ENCODE data around the gene ZNF41. TPM values are rescaled to one million over a fixed set of nuclear protein-coding genes. Genes with fewer than 3 reads are reported as not detected.

The ZNF41 gene
- total RNA-seq, 1 donor from 2014 or later = 7.0 TPM

- DNase-seq (ENCODE audit: low spot score in 2 of 2, unreplicated experiment in 2 of 2) = no peak
- Mint-ChIP-seq H3K27ac (no peak overlapping the region), H3K4me1 (no peaks in the 10 kb centered on the region), H3K9me3 (peaks cover 76% of the 10 kb centered on the region), H3K4me3 (no peak overlapping the region), H3K27me3 (ENCODE audit: low read depth) (no peaks in the 10 kb centered on the region), H3K36me3 (peaks cover 49% of the 10 kb centered on the region)
- TF ChIP-seq CTCF (IDR thresholded peaks at IDR 0.05; ENCODE audit: unreplicated experiment) = no peak
These were observed 35.4 kb downstream of the ZNF41 start for GRCh38 chrX:47447607-47448006.

- Mint-ChIP-seq H3K4me1 (no peaks in the 10 kb centered on the region), H3K4me3 (no peak overlapping the region), H3K27ac (no peak overlapping the region), H3K9me3 (peaks cover 75% of the 10 kb centered on the region), H3K36me3 (peaks cover 46% of the 10 kb centered on the region), H3K27me3 (ENCODE audit: low read depth) (no peaks in the 10 kb centered on the region)
- TF ChIP-seq CTCF (IDR thresholded peaks at IDR 0.05; ENCODE audit: unreplicated experiment) = no peak
- DNase-seq (ENCODE audit: low spot score in 2 of 2, unreplicated experiment in 2 of 2) = no peak
These were observed 36.1 kb downstream of the ZNF41 start for GRCh38 chrX:47446971-47447370.

DNA sequence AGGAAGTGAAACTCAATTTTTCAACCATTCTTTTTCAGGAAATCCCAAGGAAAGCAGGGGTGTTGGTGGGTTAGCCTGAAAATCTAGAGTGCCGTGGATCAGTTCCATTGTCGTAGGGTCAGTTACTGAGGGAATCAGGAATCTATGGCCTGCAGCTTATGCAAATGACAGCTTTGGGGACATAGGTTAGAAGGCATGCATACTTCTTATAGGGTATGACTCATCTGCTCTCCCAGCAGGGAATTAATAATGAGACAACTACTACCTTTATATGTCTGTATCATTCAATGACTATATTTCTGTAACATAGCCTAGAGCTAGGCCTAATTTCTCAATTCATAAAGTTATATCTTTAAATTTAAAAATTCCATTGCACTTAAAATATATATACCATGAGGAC is 36.6 kb downstream of the ZNF41 start:
- Mint-ChIP-seq H3K36me3 (peaks cover 45% of the 10 kb centered on the region), H3K4me1 (no peaks in the 10 kb centered on the region), H3K9me3 (peaks cover 75% of the 10 kb centered on the region), H3K27me3 (ENCODE audit: low read depth) (no peaks in the 10 kb centered on the region), H3K4me3 (no peak overlapping the region), H3K27ac (no peak overlapping the region)
- no peak for TF ChIP-seq CTCF (IDR thresholded peaks at IDR 0.05; ENCODE audit: unreplicated experiment)
- DNase-seq (ENCODE audit: low spot score in 2 of 2, unreplicated experiment in 2 of 2) = no peak

- H3K4me1 Mint-ChIP-seq = no peaks in the 10 kb centered on the region
These were observed 52.1 kb downstream of the ZNF41 start for GRCh38 chrX:47430925-47431324.

DNA sequence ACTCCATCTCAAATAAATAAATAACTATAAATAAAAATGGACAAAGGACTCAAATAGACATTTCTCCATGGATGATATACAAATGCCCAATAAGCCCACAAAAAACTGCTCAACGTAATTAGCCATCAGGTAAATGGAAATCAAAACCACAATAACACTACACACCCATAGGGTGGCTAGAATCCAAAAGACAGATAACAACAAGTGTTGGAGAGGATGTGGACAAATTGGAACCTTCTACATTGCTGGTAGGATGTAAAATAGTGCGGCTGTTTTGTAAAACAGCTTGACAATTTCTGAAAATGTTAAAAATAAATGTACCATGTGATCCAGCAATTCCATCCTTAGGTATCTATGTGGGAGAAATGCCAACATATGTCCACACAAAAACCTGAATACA is 60.6 kb downstream of the ZNF41 start:
- no peak overlapping the region for H3K27ac Mint-ChIP-seq
- H3K4me3 Mint-ChIP-seq = no peak overlapping the region
- DNase-seq (ENCODE audit: low spot score in 2 of 2, unreplicated experiment in 2 of 2) = no peak
- no peak for TF ChIP-seq CTCF (IDR thresholded peaks at IDR 0.05; ENCODE audit: unreplicated experiment)
- H3K27me3 Mint-ChIP-seq (ENCODE audit: low read depth) = no peaks in the 10 kb centered on the region
- peaks cover 51% of the 10 kb centered on the region for H3K9me3 Mint-ChIP-seq
- H3K36me3 Mint-ChIP-seq = no peaks in the 10 kb centered on the region
- no peaks in the 10 kb centered on the region for H3K4me1 Mint-ChIP-seq

More at GRCh38 chrX:47430925-47431324, 52.1 kb downstream of the ZNF41 start:
- H3K9me3 Mint-ChIP-seq = peaks cover 27% of the 10 kb centered on the region
- H3K27me3 Mint-ChIP-seq (ENCODE audit: low read depth) = no peaks in the 10 kb centered on the region
- no peak overlapping the region for H3K27ac Mint-ChIP-seq
- H3K4me3 Mint-ChIP-seq = no peak overlapping the region
- no peak for TF ChIP-seq CTCF (IDR thresholded peaks at IDR 0.05; ENCODE audit: unreplicated experiment)
- H3K36me3 Mint-ChIP-seq = no peaks in the 10 kb centered on the region
- no peak for DNase-seq (ENCODE audit: low spot score in 2 of 2, unreplicated experiment in 2 of 2)

- Mint-ChIP-seq H3K27ac (no peak overlapping the region), H3K36me3 (no peaks in the 10 kb centered on the region), H3K27me3 (ENCODE audit: low read depth) (no peaks in the 10 kb centered on the region), H3K4me1 (no peaks in the 10 kb centered on the region), H3K4me3 (no peak overlapping the region), H3K9me3 (peaks cover 45% of the 10 kb centered on the region)
- no peak for DNase-seq (ENCODE audit: low spot score in 2 of 2, unreplicated experiment in 2 of 2)
- TF ChIP-seq CTCF (IDR thresholded peaks at IDR 0.05; ENCODE audit: unreplicated experiment) = no peak
These were observed 62.1 kb downstream of the ZNF41 start for GRCh38 chrX:47420962-47421361.
